HFFc6 (cell line): ENCODE results near the gene ZSCAN12. TPM values are rescaled to one million over a fixed set of nuclear protein-coding genes. Genes with fewer than 3 reads are reported as not detected.
A peak's percentile ranks its signal among the peaks of the same experiment; 100 is the strongest.

Source experiments
- DNase-seq: peaks from one replicate; pipeline ENCODE4 v3.0.0-alpha.2; 2018
- H3K27ac Mint-ChIP-seq: 2 replicates; pipeline ENCODE4 v1.8.0; 2020; ENCODE audit warnings: mild to moderate bottlenecking, mixed read lengths
- H3K27me3 Mint-ChIP-seq: 2 replicates; pipeline ENCODE4 v1.8.0; 2021; ENCODE audit warnings: mild to moderate bottlenecking, moderate library complexity, mixed read lengths; ENCODE audit not compliant: insufficient read depth
- H3K36me3 Mint-ChIP-seq: 2 replicates; pipeline ENCODE4 v1.8.0; 2021; ENCODE audit warnings: low read depth, mixed read lengths
- H3K4me1 Mint-ChIP-seq: 2 replicates; pipeline ENCODE4 v1.8.0; 2020; ENCODE audit warnings: low read depth, mixed read lengths
- H3K4me3 Mint-ChIP-seq: 2 replicates; pipeline ENCODE4 v1.8.0; 2020; ENCODE audit warnings: mild to moderate bottlenecking, moderate library complexity, mixed read lengths
- H3K9me3 Mint-ChIP-seq: 2 replicates; pipeline ENCODE4 v1.8.0; 2020; ENCODE audit warnings: mild to moderate bottlenecking, mixed read lengths
- total RNA-seq, 6 experiments: library from RNA; stranded (reverse); fragmentation: NEBNext Ultra II Directional; extraction: Animal tissue kit (Norgen Biotek cat#: 25700); gene quantifications; 2 replicates in 1 of 6; 3 replicates in 5 of 6; pipeline ENCODE4 v1.2.3, GENCODE V29; 2021
- TF ChIP-seq, protein P1 (sequence below): fragments of 200-600 bp; sonication (generic); IDR thresholded peaks from 2 replicates; pipeline ENCODE4 v1.5.0; 2021; ENCODE audit warnings: antibody characterized with exemption, mild to moderate bottlenecking

ZSCAN12 gene
- total RNA-seq, 6 experiments from 2014 or later = 2.4 to 3.1 (median 2.8) TPM

DNA sequence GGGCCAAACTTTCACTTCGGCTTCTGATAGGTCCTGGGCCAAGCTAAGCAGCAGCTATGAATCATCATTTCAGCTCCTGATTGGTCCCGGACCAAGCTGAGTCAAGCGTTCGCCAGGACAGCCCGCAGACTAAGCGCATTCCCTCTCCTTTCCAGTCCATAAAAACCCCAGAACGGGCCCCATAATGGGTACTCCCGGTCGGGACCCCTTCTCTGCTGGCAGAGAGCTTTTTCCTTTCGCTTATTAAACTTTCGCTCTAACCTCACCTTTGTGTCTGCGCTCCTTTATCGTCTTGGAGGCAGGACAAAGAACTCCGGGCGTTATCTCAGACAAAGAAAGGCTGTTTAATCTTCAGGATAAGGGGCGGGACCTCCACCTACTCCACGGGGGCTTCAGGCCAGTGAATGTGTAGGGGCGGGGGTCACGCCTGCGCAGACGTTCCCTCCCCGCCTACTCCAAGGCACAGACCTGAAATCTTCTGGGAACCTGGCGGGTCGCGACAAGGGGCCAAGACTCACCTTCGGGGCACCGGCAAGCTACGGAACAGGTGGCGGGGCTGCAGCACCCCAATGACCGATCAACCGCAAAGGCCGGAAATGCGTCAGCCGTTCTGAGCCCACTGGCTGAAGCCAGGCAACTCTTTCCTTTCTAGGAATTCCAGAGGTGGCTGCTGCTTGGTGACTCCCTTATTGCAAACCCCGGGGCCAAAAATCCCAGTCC lies 63.8 kb downstream of the ZSCAN12 start, which contains the start of gene ZSCAN31:
Gene ZSCAN31 (minus strand): TSS at position 585 of the 720 bp plus-strand sequence. CDS start 6,465 bp downstream, outside the sequence.
- peak; percentile 97 for DNase-seq
- peaks cover 4% of the 10 kb centered on the region; the same call in 1 of the 2 replicates for H3K27me3 Mint-ChIP-seq
- peaks cover 7% of the 10 kb centered on the region; the same call in 1 of the 2 replicates for H3K4me1 Mint-ChIP-seq
- no peaks in the 10 kb centered on the region for H3K36me3 Mint-ChIP-seq
- H3K27ac Mint-ChIP-seq = no peak within 1 kb of the TSS
- no peaks in the 10 kb centered on the region; the same call in 1 of the 2 replicates for H3K9me3 Mint-ChIP-seq
- TF ChIP-seq, protein P1, sequence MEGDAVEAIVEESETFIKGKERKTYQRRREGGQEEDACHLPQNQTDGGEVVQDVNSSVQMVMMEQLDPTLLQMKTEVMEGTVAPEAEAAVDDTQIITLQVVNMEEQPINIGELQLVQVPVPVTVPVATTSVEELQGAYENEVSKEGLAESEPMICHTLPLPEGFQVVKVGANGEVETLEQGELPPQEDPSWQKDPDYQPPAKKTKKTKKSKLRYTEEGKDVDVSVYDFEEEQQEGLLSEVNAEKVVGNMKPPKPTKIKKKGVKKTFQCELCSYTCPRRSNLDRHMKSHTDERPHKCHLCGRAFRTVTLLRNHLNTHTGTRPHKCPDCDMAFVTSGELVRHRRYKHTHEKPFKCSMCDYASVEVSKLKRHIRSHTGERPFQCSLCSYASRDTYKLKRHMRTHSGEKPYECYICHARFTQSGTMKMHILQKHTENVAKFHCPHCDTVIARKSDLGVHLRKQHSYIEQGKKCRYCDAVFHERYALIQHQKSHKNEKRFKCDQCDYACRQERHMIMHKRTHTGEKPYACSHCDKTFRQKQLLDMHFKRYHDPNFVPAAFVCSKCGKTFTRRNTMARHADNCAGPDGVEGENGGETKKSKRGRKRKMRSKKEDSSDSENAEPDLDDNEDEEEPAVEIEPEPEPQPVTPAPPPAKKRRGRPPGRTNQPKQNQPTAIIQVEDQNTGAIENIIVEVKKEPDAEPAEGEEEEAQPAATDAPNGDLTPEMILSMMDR = no peak
- H3K4me3 Mint-ChIP-seq = no peak within 1 kb of the TSS

GRCh38 chr6:28335040-28335563 lies 64.4 kb downstream of the ZSCAN12 start:
- Mint-ChIP-seq H3K4me3 (no peak overlapping the region), H3K27ac (no peak overlapping the region), H3K27me3 (peaks cover 4% of the 10 kb centered on the region; the same call in 1 of the 2 replicates), H3K4me1 (peaks cover 7% of the 10 kb centered on the region; the same call in 1 of the 2 replicates), H3K9me3 (no peaks in the 10 kb centered on the region; the same call in 1 of the 2 replicates), H3K36me3 (no peaks in the 10 kb centered on the region)
- DNase-seq = no peak
- TF ChIP-seq, protein P1 = no peak

DNA sequence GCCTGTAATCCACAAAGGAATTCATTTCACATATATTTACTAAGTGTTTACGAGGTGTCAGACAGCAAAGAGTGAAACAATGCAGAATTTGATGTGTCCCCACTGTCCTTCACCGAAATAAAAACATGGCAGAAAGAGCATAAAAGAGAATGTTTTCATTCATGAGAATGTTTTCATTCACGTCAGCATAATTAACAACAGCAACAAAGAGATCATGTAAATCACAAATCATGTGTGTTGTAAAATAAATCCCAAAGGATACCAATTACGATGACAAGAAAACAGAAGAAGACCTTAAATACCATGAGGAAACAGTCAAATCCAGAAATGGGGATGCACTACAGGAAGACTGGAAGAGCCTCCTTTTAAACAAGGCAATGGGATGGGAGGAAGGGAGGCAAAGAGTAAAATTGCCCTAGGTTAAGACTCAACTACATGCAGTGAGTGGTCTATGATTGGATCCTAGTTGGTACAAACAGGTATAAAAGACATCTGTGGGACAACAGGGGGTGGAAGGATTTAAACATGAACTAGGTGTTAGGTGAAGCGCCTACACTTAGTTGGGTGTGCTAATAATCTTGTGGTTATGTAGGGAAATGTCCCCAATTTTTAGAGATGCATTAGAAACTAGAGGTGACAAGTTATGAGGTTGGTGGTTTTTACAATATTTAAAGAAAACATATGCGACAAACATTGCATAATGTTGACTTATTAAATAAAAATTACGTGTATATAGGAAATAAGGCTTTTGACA lies 65.1 kb downstream of the ZSCAN12 start:
- Mint-ChIP-seq H3K4me1 (peaks cover 7% of the 10 kb centered on the region; the same call in 1 of the 2 replicates), H3K9me3 (no peaks in the 10 kb centered on the region), H3K4me3 (peak overlapping the region; percentile 22; the same call in 1 of the 2 replicates), H3K36me3 (no peaks in the 10 kb centered on the region), H3K27ac (no peak overlapping the region), H3K27me3 (peaks cover 4% of the 10 kb centered on the region; the same call in 1 of the 2 replicates)
- TF ChIP-seq, protein P1 = no peak
- DNase-seq = no peak

- Mint-ChIP-seq H3K27me3 (peaks cover 4% of the 10 kb centered on the region; the same call in 1 of the 2 replicates), H3K36me3 (peaks cover 7% of the 10 kb centered on the region; the same call in 1 of the 2 replicates), H3K4me1 (peaks cover 7% of the 10 kb centered on the region; the same call in 1 of the 2 replicates), H3K27ac (no peak overlapping the region), H3K9me3 (peaks cover 6% of the 10 kb centered on the region; the same call in 1 of the 2 replicates), H3K4me3 (no peak overlapping the region)
- DNase-seq = no peak
- TF ChIP-seq, protein P1 = no peak
Measured at GRCh38 chr6:28333599-28334018, 65.9 kb downstream of the ZSCAN12 start.

- Mint-ChIP-seq H3K9me3 (peaks cover 6% of the 10 kb centered on the region; the same call in 1 of the 2 replicates), H3K4me3 (no peak overlapping the region), H3K27ac (no peak overlapping the region), H3K27me3 (peaks cover 4% of the 10 kb centered on the region; the same call in 1 of the 2 replicates), H3K36me3 (peaks cover 7% of the 10 kb centered on the region; the same call in 1 of the 2 replicates), H3K4me1 (peaks cover 7% of the 10 kb centered on the region; the same call in 1 of the 2 replicates)
- TF ChIP-seq, protein P1 = no peak
- no peak for DNase-seq
Measured at GRCh38 chr6:28333047-28333446, 66.5 kb downstream of the ZSCAN12 start.
